GM12864 (cell line): ENCODE measurements around the gene PCED1B.

Experiments
- DNase-seq: peaks from one replicate; pipeline ENCODE4 v3.0.0-alpha.2; 2011; ENCODE audit warnings: low read depth
- H3K4me3 ChIP-seq: 2 replicates; pipeline ENCODE4 v1.5.1; 2011; ENCODE audit warnings: mild to moderate bottlenecking, low read depth, low read length, control low read depth
- CTCF ChIP-seq: IDR thresholded peaks from 2 replicates; pipeline ENCODE4 v1.5.1; 2011; ENCODE audit warnings: low read depth, mild to moderate bottlenecking, moderate library complexity, low read length, control low read depth, inconsistent platforms; ENCODE audit errors: missing control alignments

Gene PCED1B

GRCh38 chr12:47121146-47121545 lies 41.7 kb downstream of the PCED1B start:
- no peak for TF ChIP-seq CTCF
- DNase-seq = no peak
- H3K4me3 ChIP-seq = no peak overlapping the region

DNA sequence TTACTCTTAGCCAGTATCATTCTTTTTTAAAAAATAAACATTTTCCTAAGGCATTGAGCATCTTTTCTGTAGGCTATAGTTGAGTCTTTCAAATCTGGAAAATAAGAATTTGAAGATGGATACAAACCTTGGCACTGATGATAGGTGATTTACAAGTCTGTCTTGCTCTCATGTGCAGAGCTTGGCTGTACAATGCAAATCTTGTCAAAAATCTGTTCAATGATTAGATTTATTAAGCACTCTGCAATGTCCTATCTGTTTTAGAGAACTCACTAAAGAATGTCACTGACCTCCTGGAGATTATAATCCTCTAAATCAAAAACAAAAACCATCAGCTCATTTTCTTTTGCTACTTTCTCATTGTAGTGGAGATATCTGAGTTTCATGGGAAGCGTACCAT lies 43.2 kb downstream of the PCED1B start:
- no peak for DNase-seq
- no peak for TF ChIP-seq CTCF
- H3K4me3 ChIP-seq = no peak overlapping the region

GRCh38 chr12:47123730-47124129 lies 44.3 kb downstream of the PCED1B start:
- no peak for TF ChIP-seq CTCF
- DNase-seq = no peak
- no peak overlapping the region for H3K4me3 ChIP-seq

DNA sequence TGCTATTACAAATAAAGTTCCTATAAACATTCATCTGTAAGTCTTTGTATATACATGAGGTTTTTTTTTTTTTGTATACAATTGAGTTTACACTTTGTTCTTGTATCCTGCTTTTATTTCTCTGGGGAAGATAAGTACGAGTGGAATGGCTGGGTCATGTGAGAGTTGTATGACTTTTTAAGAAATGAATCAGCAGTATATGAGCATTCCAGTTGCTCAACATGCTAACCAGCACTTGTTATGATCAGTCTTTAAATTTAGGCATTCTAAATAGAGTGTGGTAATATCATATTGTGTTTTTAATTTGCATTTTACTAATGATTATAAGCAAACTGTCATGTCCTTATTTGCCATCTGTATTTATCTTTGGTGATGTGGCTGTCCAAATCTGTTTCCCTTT lies 45.0 kb downstream of the PCED1B start:
- DNase-seq = no peak

GRCh38 chr12:47126246-47126645 lies 46.8 kb downstream of the PCED1B start:
- TF ChIP-seq CTCF = no peak
- DNase-seq = no peak
- no peak overlapping the region for H3K4me3 ChIP-seq

More for the DNA sequence above, 45.0 kb downstream of the PCED1B start:
- H3K4me3 ChIP-seq = no peak overlapping the region
- no peak for TF ChIP-seq CTCF

DNA sequence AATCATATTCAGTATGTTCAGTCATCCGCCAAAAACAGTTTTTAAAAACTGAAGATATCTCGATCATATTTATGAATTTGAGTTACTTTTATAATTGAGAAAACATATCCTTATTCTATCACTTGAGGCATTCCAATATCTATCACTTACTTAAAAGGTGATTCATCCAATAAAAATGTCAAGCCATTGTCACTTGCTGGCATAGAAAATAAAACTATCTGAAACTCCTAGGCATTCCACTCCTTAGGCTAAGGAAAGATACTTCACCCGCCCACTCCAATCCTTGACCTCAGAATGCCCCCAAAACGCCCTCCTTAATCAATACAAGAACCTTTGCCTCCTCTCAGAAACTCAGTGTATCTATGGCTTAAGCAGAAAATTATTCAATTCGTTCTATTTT lies 51.6 kb downstream of the PCED1B start:
- no peak overlapping the region for H3K4me3 ChIP-seq
- DNase-seq = no peak
- no peak for TF ChIP-seq CTCF

DNA sequence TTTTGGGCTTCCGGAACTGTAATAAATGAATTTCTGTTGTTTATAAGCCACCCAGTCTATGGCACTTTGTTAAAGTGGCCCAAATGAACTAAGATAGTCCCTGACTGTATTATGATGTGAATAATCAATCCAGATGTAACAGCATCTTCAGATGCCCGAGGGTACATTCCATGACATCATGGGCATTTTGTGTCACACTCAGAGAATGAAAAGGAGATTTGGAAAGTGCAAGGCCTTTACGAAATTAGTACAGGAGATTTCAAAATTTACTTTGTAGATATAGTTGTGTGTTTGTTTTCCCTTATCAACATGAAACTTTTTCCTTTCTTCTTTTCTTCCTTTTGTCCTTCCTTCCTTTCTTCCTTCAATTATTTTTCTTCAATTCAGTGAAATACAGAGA lies 54.6 kb downstream of the PCED1B start:
- no peak overlapping the region for H3K4me3 ChIP-seq
- no peak for TF ChIP-seq CTCF
- DNase-seq = no peak
